HG03378 (cell line): Measurements from ENCODE around the gene AUTS2.

ENCODE experiments used
- ATAC-seq: cut with Tn5 transposase; IDR thresholded peaks from one replicate; pipeline ENCODE4 v1.9.1; 2021; ENCODE audit warnings: mild to moderate bottlenecking, moderate library complexity; ENCODE audit not compliant: unreplicated experiment

The AUTS2 gene

GRCh38 chr7:69840248-69840647, 242.0 kb downstream of the AUTS2 start:
- ATAC-seq: no peak

DNA sequence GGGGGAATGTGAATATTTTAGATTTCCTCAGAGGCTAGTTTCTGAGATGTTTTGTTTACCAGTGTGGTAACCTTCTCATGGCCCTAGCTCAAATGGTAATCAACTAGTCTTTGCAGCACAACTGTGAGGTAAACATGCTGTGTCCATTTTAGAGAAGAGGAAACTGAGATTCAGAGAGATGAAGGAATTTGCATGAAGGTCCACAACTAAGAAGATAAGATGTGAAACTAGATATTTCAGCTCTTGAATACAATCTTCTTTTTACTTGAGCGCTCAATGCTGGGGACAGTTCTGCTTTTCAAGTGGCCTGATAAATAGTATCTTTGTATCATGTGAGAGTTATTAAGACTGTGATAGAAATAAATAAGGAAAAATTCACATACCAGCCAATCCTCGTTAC, 245.4 kb downstream of the AUTS2 start:
- ATAC-seq: peak; percentile 48

DNA sequence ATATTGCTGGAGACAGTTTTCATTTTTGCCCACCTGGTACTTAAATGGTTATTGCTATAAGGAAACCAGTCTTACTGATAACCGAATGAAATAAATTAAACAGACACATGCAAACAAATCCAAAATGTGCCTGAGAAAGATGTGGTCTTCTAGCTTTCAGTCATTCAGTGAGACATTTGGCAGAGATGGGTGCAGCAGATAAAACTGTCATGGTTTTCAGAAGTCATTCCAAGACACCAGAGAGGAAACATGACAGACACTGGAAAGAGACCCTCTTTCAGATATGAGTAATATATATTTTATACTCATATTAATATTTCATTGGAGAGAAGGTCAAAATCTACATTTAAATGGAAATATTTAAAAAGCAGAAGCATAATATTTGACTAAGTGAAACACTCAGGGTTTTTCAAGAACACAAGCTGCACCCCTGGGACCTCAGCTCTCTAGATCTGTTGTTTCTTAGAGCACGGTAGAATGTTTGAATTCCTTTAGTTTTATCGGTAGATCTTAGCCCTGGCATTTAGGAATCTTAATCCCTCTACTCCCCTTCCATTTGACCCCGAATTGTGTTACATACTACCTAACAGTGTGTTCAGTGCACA, 246.1 kb downstream of the AUTS2 start:
- ATAC-seq: no peak

- ATAC-seq: no peak
Observed at GRCh38 chr7:69845721-69846495, 247.6 kb downstream of the AUTS2 start.

- no peak for ATAC-seq
Observed at GRCh38 chr7:69847921-69848612, 249.8 kb downstream of the AUTS2 start.

GRCh38 chr7:69849268-69849667, 251.0 kb downstream of the AUTS2 start:
- ATAC-seq: no peak

- no peak for ATAC-seq
Observed at GRCh38 chr7:69857014-69857413, 258.7 kb downstream of the AUTS2 start.

GRCh38 chr7:69858471-69858870, 260.2 kb downstream of the AUTS2 start:
- ATAC-seq: no peak

GRCh38 chr7:69859342-69859741, 261.1 kb downstream of the AUTS2 start:
- ATAC-seq: peak; percentile 55

DNA sequence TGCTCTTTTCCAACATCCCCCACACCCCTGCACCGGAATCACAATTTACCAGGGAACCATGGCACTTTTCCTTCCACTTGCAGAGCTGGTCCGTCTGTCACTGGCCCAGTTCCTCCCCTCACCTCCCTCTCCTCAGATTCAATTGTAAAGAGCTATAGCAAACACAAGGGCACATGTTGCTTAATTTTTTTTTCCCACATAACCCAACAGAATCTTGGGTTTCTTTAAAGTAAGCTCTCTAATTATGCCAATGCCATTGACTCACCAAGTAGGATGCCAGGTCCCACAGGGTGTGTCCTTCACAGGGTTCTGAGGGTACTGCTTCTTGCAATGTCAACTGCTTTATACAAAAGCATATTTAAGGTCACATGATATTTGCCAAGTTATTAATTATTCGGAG, 262.2 kb downstream of the AUTS2 start:
- no peak for ATAC-seq

GRCh38 chr7:69860941-69861622, 262.8 kb downstream of the AUTS2 start:
- ATAC-seq: no peak

DNA sequence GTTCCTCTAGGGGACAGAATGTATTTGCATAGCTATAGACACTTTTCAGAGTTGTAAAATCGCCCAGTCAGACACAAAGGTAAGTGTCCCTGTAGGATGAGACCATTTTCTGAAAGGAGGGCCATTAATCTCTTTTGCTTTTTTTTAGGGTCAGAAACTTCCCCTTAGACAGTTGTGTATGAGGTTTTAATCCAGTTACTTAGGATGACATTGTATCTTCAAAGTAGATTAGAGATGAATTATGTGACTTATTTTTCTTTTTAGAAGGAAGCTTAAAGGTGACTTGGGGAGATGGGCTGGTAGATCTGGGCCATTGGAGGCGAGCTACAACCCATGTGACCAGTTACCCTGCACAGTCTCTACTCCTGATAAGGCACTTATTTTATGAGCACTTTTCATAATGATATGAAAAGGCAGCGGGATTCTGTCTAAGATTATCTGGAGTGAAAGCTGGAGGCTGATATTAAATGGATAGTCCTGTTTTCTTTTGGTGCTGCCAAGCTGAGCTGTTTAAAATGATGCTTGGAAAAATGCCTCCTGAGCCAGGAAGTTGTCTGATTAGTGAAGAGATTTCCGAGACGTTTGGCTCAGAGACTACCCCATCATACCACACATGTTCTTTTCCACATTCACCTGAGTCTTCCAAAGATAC, 264.3 kb downstream of the AUTS2 start:
- ATAC-seq: no peak

DNA sequence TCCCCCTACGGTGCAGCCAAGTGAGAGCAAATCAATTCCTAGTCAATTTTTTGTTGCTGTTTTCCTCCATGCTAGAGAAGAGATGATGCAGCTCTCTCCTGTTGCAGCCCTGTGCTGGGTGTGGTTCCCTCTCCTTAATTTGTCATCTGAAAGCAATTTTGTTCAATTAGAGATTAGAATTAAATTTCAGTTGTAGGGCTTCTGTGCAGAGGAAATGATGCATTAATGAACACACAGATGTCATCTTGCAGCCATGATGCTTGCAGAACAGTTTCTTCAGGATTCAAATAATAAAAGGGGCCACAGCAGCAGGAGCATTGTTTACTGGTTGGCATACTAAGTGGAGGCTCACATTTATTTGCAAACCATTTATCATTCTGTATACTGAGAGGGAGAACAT, 266.0 kb downstream of the AUTS2 start:
- ATAC-seq: no peak

DNA sequence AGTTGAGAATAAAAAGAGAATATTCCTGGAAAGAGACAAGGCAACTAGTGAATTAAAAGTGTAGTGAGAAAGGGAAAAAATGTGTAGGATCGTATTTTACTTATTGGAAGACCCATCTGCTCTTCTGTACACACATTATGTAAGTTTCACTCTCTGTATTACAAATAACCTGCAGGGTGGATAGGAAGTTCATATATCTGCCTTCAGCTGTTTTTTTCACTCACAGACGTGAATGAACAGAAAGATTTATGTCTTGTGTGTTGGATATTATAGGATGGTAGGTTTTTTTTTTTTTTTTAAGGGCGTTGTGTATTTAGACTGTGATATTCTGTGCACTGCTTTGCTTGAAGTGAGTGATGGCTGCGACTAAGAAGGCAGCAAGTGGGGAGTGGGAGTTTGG, 266.5 kb downstream of the AUTS2 start:
- ATAC-seq: no peak

DNA sequence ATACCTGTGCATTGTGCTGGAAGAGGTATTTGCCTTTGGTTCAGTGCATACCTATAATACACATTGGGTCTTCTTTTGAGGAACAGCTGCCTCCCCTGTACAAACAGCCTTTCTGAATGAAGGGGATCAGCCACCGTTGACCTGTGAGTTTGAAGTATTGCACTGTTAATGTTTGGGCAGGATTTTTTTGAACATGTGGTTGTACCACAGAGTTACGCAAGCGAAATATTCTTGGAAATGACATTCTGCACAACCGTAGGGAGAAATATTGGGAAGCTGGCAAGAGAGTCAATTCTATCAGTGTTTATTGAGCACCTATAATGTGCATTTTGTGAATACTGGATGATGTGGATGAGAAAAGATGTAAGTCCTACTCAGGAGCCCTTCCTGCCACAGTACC, 270.6 kb downstream of the AUTS2 start:
- ATAC-seq: no peak

DNA sequence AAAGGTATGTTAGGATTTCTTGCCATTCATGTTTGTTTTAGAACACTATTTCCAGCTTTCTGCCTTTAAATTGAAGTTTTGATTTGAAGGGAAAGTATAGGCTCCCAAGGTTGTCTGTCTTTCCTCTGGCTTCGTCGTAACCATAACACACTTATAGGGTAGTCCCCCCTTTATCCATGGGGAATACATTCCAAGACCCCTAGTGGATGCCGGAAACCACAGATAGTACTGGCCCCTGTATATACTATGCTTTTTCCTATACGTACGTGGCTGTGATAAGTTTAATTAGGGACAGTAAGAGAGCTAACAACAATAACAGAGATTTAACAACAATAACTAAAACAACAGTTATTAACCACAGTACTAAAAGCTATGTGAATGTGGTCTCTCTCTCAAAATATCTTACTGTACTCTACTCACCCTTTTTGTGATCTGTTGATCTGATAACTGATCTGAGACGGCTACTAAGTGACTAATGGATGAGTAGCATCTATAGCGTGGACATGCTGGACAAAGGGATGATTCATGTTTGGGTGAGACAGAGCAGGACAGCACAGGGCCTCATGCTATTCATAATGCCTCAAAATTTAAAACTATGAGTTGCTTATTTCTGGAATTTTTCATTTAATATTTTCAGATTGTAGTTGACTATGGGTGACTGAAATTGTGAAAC, 273.1 kb downstream of the AUTS2 start:
- ATAC-seq: no peak

DNA sequence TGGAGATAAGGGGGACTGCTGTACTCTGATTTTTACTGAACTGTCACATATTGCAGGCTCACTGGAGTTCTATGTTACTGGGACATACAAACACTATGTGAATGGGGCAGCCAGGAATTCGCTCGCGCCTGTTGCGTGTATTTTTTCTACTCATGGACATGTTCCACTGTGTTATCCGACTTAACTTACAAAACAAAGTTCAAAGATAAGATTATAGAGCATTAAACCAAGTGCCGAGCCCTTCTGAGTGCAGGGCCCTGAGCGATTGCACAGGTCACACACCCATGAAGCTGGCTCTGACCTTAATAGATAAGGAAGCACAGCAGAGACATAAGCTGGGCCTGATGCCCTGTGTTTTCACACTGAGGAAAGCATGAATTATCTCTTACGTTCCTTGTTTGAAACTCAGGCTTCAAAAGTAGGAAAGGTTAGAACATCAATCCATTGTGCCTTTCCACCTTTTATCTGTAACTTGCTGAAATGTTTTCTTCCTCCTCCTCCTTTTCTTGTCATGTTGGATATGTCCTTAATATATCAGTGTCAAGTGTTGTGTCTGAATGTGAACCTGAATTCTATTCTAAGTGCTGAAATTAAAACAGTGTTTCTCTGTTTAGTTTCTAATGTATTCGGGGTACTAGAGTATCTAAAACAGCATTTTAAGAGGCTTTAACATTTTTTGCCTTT, 273.8 kb downstream of the AUTS2 start:
- ATAC-seq: no peak

DNA sequence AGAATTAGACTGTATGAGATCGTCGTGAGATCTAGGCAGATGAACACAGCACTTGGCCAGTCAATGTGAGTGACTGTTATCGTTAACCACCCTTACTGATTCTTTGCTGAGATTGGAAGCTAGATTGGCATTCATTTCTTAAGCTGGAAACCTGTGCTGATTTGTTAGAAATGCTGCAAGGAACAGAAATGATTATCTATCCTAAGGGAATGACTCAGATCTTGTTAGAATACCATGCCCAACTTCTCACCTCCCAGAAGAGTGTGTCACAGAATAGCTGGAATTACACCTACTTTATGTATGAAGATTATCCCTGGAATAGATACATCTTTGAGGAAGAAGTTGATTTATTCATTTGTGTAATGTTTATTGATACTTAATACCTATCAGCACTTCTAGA, 275.2 kb downstream of the AUTS2 start:
- no peak for ATAC-seq

DNA sequence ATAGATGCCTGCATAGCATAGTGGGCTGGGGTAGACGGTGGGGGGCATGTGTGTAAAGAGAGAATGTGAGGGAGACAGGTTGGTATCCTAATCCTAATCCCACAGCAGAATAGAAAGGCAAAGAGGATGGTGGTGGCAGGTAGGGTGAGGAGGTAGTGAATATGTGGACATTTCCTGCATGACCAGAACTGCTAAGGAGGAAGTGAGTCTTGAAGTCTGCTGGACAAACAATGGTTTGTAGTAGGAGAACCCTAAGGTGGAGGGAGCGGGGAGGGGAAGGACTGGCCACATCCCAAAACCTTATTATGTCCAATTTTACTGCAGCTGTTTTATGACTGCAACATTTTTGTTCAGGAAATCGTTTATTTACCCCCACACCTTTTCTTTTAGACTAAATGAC, 279.7 kb downstream of the AUTS2 start:
- ATAC-seq: no peak

DNA sequence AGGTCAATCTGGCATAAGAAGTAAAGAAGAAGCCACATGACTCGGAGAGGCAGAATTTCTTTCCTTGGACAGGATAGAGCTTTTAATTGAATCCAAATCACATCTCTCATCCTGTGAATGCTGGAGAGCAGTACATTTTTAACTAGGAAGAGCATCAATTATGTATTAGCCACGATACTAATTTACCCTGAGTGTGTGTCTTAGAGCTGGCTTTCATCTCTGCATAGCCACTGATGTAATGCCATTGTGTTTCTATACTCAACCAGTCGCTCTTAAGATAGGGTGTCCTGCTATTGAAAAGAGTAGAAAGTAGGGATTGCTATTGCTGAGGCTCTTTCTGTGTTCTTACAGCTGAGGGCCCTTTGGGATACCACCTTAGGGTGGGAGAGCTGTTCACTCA, 280.3 kb downstream of the AUTS2 start:
- no peak for ATAC-seq
